NCI-H69 (cell line): ENCODE data around the gene ETV3.
A peak's percentile ranks its signal among the peaks of the same experiment; 100 is the strongest.
"Not testable (repeated sequence)": the region's sequence is repeated elsewhere in the genome, so short reads cannot be mapped to it uniquely, and the experiment has no call there.

ENCODE experiments used
- DNase-seq: peaks from one replicate; lab custom pipeline; 2025; lab: John Stamatoyannopoulos, UW

Gene ETV3

GRCh38 chr1:157138220-157139051, at the start of gene ETV3:
Gene ETV3 (minus strand): TSS chr1:157138395. CDS start chr1:157136352, 2,043 bp downstream.
- DNase-seq, result peak; percentile 97

- DNase-seq, result no peak
These were observed 48.2 kb upstream of the ETV3 start for GRCh38 chr1:157186281-157186992.

GRCh38 chr1:157183870-157184269, 45.7 kb upstream of the ETV3 start:
- no peak for DNase-seq

- DNase-seq, result not testable (repeated sequence)
These were observed 44.2 kb upstream of the ETV3 start for GRCh38 chr1:157182371-157182770.

- DNase-seq, result no peak
These were observed 43.6 kb upstream of the ETV3 start for GRCh38 chr1:157181790-157182189.

GRCh38 chr1:157181258-157181657, 43.1 kb upstream of the ETV3 start:
- DNase-seq, result no peak

GRCh38 chr1:157178490-157178889, 40.3 kb upstream of the ETV3 start:
- no peak for DNase-seq

- no peak for DNase-seq
These were observed 39.7 kb upstream of the ETV3 start for GRCh38 chr1:157177733-157178394.

GRCh38 chr1:157176591-157177121, 38.5 kb upstream of the ETV3 start:
- DNase-seq, result peak; percentile 10

- no peak for DNase-seq
These were observed 37.8 kb upstream of the ETV3 start for GRCh38 chr1:157176016-157176415.

- no peak for DNase-seq
These were observed 35.8 kb upstream of the ETV3 start for GRCh38 chr1:157173900-157174410.

GRCh38 chr1:157173241-157173640, 35.0 kb upstream of the ETV3 start:
- not testable (repeated sequence) for DNase-seq

GRCh38 chr1:157172591-157172990, 34.4 kb upstream of the ETV3 start:
- not testable (repeated sequence) for DNase-seq

- peak; percentile 47 for DNase-seq
These were observed 33.8 kb upstream of the ETV3 start for GRCh38 chr1:157171903-157172503.

- DNase-seq, result peak; percentile 71
These were observed 32.7 kb upstream of the ETV3 start for GRCh38 chr1:157170677-157171515.

GRCh38 chr1:157168015-157168414, 29.8 kb upstream of the ETV3 start:
- DNase-seq, result no peak

GRCh38 chr1:157167437-157167836, 29.2 kb upstream of the ETV3 start:
- DNase-seq, result no peak

- peak; percentile 40 for DNase-seq
These were observed 28.4 kb upstream of the ETV3 start for GRCh38 chr1:157166590-157166989.

GRCh38 chr1:157163273-157164127, 25.3 kb upstream of the ETV3 start:
- DNase-seq, result peak; percentile 67

GRCh38 chr1:157162345-157162744, 24.1 kb upstream of the ETV3 start:
- DNase-seq, result no peak
